Astrocyte (in vitro differentiated cells and primary cell): ENCODE results near the gene MINDY3. TPM values are rescaled to one million over a fixed set of nuclear protein-coding genes. Genes with fewer than 3 reads are reported as not detected.
A peak's percentile ranks its signal among the peaks of the same experiment; 100 is the strongest.

ENCODE experiments used
- DNase-seq: peaks from one replicate; pipeline ENCODE4 v3.0.0-alpha.2; 2010; ENCODE audit warnings: low read depth
- FAIRE-seq: peaks from 2 replicates; lab custom pipeline; 2011; peaks lifted over from hg19 to GRCh38; lab: Jason Lieb, UNC
- H2AFZ ChIP-seq: 2 replicates; pipeline ENCODE4 v1.6.0; 2012; ENCODE audit warnings: low read depth, low read length, inconsistent platforms
- H3K27ac ChIP-seq: 2 replicates; pipeline ENCODE4 v1.5.1; 2011; ENCODE audit warnings: low read depth, low read length, inconsistent platforms
- H3K27me3 ChIP-seq: 2 replicates; pipeline ENCODE4 v1.6.0; 2011; ENCODE audit warnings: low read length, inconsistent platforms; ENCODE audit not compliant: insufficient read depth
- H3K36me3 ChIP-seq: 2 replicates; pipeline ENCODE4 v1.5.1; 2011; ENCODE audit warnings: low read length, inconsistent platforms; ENCODE audit not compliant: insufficient read depth
- H3K4me1 ChIP-seq: 2 replicates; pipeline ENCODE4 v1.5.1; 2011; ENCODE audit warnings: low read length, inconsistent platforms; ENCODE audit not compliant: insufficient read depth
- H3K4me2 ChIP-seq: 2 replicates; pipeline ENCODE4 v1.6.0; 2012; ENCODE audit warnings: low read length, inconsistent platforms
- H3K4me3 ChIP-seq: 2 replicates; pipeline ENCODE4 v1.5.1; 2011; ENCODE audit warnings: low read depth, mild to moderate bottlenecking, low read length, inconsistent platforms; ENCODE audit not compliant: insufficient read depth
- H3K79me2 ChIP-seq: 2 replicates; pipeline ENCODE4 v1.6.0; 2012; ENCODE audit warnings: mild to moderate bottlenecking, low read length, inconsistent platforms; ENCODE audit not compliant: insufficient read depth
- H3K9ac ChIP-seq: 2 replicates; pipeline ENCODE4 v1.6.0; 2012; ENCODE audit warnings: mild to moderate bottlenecking, low read length, inconsistent platforms
- H3K9me3 ChIP-seq: 2 replicates; pipeline ENCODE4 v1.5.1; 2012; ENCODE audit warnings: low read depth, mild to moderate bottlenecking, low read length, inconsistent platforms; ENCODE audit not compliant: insufficient read depth
- H4K20me1 ChIP-seq: 2 replicates; pipeline ENCODE4 v1.6.0; 2012; ENCODE audit warnings: low read length, inconsistent platforms; ENCODE audit not compliant: insufficient read depth
- H3K27ac Mint-ChIP-seq: one replicate; pipeline ENCODE4 v1.8.0; 2021; ENCODE audit warnings: mild to moderate bottlenecking, mixed read lengths; ENCODE audit not compliant: unreplicated experiment
- H3K27me3 Mint-ChIP-seq: one replicate; pipeline ENCODE4 v1.8.0; 2021; ENCODE audit warnings: low read depth, mixed read lengths; ENCODE audit not compliant: unreplicated experiment
- H3K36me3 Mint-ChIP-seq: one replicate; pipeline ENCODE4 v1.8.0; 2021; ENCODE audit warnings: low read depth, mixed read lengths; ENCODE audit not compliant: unreplicated experiment
- H3K4me1 Mint-ChIP-seq: one replicate; pipeline ENCODE4 v1.8.0; 2021; ENCODE audit warnings: low read depth, mixed read lengths; ENCODE audit not compliant: unreplicated experiment
- H3K4me3 Mint-ChIP-seq: one replicate; pipeline ENCODE4 v1.8.0; 2021; ENCODE audit warnings: mild to moderate bottlenecking, moderate library complexity, mixed read lengths; ENCODE audit not compliant: unreplicated experiment
- H3K9me3 Mint-ChIP-seq: one replicate; pipeline ENCODE4 v1.8.0; 2021; ENCODE audit warnings: mild to moderate bottlenecking, mixed read lengths; ENCODE audit not compliant: unreplicated experiment
- EZH2 ChIP-seq: IDR thresholded peaks from 2 replicates; pipeline ENCODE4 v1.6.1; 2012; ENCODE audit warnings: mild to moderate bottlenecking, low read length, inconsistent platforms; ENCODE audit not compliant: insufficient read depth
- total RNA-seq: library from RNA; stranded (reverse); gene quantifications from 2 replicates; pipeline ENCODE4 v1.2.1, GENCODE V29; 2021
- TF ChIP-seq, protein P1 (sequence below): IDR thresholded peaks from 2 replicates; pipeline ENCODE4 v1.5.1; 2011; ENCODE audit warnings: low read depth, mild to moderate bottlenecking, inconsistent platforms, low read length, moderate library complexity; ENCODE audit not compliant: insufficient read depth

MINDY3 gene
- total RNA-seq, 1 donor from 2014 or later = 28.4 TPM

GRCh38 chr10:15863323-15863722 is 3.0 kb upstream of the MINDY3 start:
- H3K9ac ChIP-seq = no peak overlapping the region
- TF ChIP-seq, protein P1, sequence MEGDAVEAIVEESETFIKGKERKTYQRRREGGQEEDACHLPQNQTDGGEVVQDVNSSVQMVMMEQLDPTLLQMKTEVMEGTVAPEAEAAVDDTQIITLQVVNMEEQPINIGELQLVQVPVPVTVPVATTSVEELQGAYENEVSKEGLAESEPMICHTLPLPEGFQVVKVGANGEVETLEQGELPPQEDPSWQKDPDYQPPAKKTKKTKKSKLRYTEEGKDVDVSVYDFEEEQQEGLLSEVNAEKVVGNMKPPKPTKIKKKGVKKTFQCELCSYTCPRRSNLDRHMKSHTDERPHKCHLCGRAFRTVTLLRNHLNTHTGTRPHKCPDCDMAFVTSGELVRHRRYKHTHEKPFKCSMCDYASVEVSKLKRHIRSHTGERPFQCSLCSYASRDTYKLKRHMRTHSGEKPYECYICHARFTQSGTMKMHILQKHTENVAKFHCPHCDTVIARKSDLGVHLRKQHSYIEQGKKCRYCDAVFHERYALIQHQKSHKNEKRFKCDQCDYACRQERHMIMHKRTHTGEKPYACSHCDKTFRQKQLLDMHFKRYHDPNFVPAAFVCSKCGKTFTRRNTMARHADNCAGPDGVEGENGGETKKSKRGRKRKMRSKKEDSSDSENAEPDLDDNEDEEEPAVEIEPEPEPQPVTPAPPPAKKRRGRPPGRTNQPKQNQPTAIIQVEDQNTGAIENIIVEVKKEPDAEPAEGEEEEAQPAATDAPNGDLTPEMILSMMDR = no peak
- no peak for TF ChIP-seq EZH2
- no peaks in the 10 kb centered on the region for H3K9me3 ChIP-seq
- no peak overlapping the region for H2AFZ ChIP-seq
- FAIRE-seq = no peak
- no peaks in the 10 kb centered on the region for H3K9me3 Mint-ChIP-seq
- H3K27me3 Mint-ChIP-seq = peaks cover 43% of the 10 kb centered on the region
- H3K27ac Mint-ChIP-seq = no peak overlapping the region
- H4K20me1 ChIP-seq = peaks cover 7% of the 10 kb centered on the region
- no peak overlapping the region for H3K27ac ChIP-seq
- peaks cover 4% of the 10 kb centered on the region for H3K4me1 ChIP-seq
- no peak for DNase-seq
- H3K4me2 ChIP-seq = no peak overlapping the region
- no peak overlapping the region for H3K4me3 ChIP-seq
- H3K4me3 Mint-ChIP-seq = no peak overlapping the region
- no peaks in the 10 kb centered on the region for H3K36me3 ChIP-seq
- H3K4me1 Mint-ChIP-seq = peaks cover 5% of the 10 kb centered on the region
- H3K36me3 Mint-ChIP-seq = no peaks in the 10 kb centered on the region
- peaks cover 20% of the 10 kb centered on the region for H3K27me3 ChIP-seq
- H3K79me2 ChIP-seq = peaks cover 20% of the 10 kb centered on the region

DNA sequence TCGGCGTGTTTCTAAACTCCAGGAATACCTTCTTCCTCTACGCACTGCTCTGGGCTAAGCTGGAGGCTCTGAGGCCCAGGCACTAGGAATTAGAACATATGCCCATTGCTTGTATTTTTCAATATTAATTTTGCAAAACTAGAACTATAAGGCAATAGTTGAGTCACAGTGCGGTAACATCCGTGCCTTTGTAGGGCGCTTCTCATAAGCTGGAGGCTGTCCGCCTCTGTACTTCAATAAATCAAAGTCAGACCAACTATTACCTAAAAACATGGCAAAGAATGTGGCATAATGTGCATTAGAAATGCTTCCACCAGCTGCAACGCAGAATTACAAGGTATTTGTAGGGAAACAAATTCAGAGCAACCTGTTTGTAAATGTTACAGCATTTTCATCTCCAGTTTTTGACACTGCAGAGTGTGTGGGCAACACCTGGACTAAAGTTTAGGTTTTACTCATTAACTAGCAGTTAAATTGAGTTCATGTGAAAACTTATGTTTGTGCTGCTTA is 440 bp upstream of the MINDY3 start:
- Histone ChIP-seq H3K9ac (peak overlapping the region; percentile 87), H4K20me1 (peaks cover 17% of the 10 kb centered on the region), H3K4me1 (peaks cover 4% of the 10 kb centered on the region), H3K9me3 (no peaks in the 10 kb centered on the region), H3K27me3 (peaks cover 3% of the 10 kb centered on the region), H3K27ac (peak overlapping the region; percentile 64), H2AFZ (peak overlapping the region; percentile 97), H3K36me3 (no peaks in the 10 kb centered on the region), H3K79me2 (peaks cover 44% of the 10 kb centered on the region), H3K4me3 (peak overlapping the region; percentile 93), H3K4me2 (peak overlapping the region; percentile 98)
- no peaks in the 10 kb centered on the region for H3K36me3 Mint-ChIP-seq
- no peaks in the 10 kb centered on the region for H3K9me3 Mint-ChIP-seq
- no peak for TF ChIP-seq EZH2
- TF ChIP-seq, protein P1 = no peak
- peak overlapping the region; percentile 77 for H3K27ac Mint-ChIP-seq
- H3K4me3 Mint-ChIP-seq = peak overlapping the region; percentile 100
- peaks cover 20% of the 10 kb centered on the region for H3K27me3 Mint-ChIP-seq
- DNase-seq (no peak), FAIRE-seq (no peak)
- H3K4me1 Mint-ChIP-seq = peaks cover 10% of the 10 kb centered on the region

DNA sequence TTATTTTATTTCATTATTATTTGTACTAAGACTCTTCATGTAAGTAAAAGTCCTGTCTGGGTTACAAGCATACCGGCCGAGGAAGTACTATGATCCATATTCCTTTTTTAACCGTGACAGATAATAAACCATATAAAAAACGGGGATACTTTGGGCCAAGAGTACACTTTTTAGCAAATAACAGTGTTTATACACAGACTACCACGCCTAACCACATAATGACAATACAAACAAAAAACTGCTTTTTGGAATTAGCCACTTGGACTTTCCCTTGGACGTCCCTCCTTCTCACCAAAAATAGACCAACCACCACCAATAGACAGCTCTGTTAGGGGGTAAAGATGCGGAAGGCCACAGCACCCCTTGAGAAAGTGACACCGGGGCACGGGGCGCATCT is 800 bp downstream of the MINDY3 start:
- H3K4me3 Mint-ChIP-seq = peak overlapping the region; percentile 100
- DNase-seq (no peak), FAIRE-seq (no peak)
- peaks cover 4% of the 10 kb centered on the region for H3K4me1 ChIP-seq
- H2AFZ ChIP-seq = peak overlapping the region; percentile 97
- no peaks in the 10 kb centered on the region for H3K9me3 Mint-ChIP-seq
- H3K27me3 Mint-ChIP-seq = peaks cover 7% of the 10 kb centered on the region
- peak overlapping the region; percentile 87 for H3K9ac ChIP-seq
- H3K79me2 ChIP-seq = peaks cover 57% of the 10 kb centered on the region
- peak overlapping the region; percentile 93 for H3K4me3 ChIP-seq
- peak overlapping the region; percentile 64 for H3K27ac ChIP-seq
- H3K4me1 Mint-ChIP-seq = peaks cover 10% of the 10 kb centered on the region
- peak overlapping the region; percentile 77 for H3K27ac Mint-ChIP-seq
- peak overlapping the region; percentile 98 for H3K4me2 ChIP-seq
- no peaks in the 10 kb centered on the region for H3K36me3 Mint-ChIP-seq
- H3K9me3 ChIP-seq = no peaks in the 10 kb centered on the region
- no peak for TF ChIP-seq EZH2
- TF ChIP-seq, protein P1 = no peak
- H4K20me1 ChIP-seq = peaks cover 28% of the 10 kb centered on the region
- H3K36me3 ChIP-seq = no peaks in the 10 kb centered on the region
- H3K27me3 ChIP-seq = peaks cover 3% of the 10 kb centered on the region
